GM15510 (cell line): ENCODE results near the gene CACNA2D3.

Source experiments
- POLR2A ChIP-seq: IDR thresholded peaks from 3 replicates; pipeline ENCODE4 v1.6.1; 2011; ENCODE audit warnings: borderline replicate concordance; ENCODE audit not compliant: insufficient read length; ENCODE audit errors: extremely low read depth

CACNA2D3 gene

GRCh38 chr3:54427941-54428871 is 305.9 kb downstream of the CACNA2D3 start:
- no peak for TF ChIP-seq POLR2A

GRCh38 chr3:54432975-54433374 is 310.6 kb downstream of the CACNA2D3 start:
- TF ChIP-seq POLR2A: no peak

GRCh38 chr3:54433846-54434245 is 311.5 kb downstream of the CACNA2D3 start:
- no peak for TF ChIP-seq POLR2A

- no peak for TF ChIP-seq POLR2A
Observed at GRCh38 chr3:54434756-54435155, 312.4 kb downstream of the CACNA2D3 start.

GRCh38 chr3:54437271-54437670 is 314.9 kb downstream of the CACNA2D3 start:
- no peak for TF ChIP-seq POLR2A

GRCh38 chr3:54443561-54444161 is 321.3 kb downstream of the CACNA2D3 start:
- no peak for TF ChIP-seq POLR2A

GRCh38 chr3:54445630-54446029 is 323.3 kb downstream of the CACNA2D3 start:
- no peak for TF ChIP-seq POLR2A

- TF ChIP-seq POLR2A: no peak
Observed at GRCh38 chr3:54447427-54447826, 325.1 kb downstream of the CACNA2D3 start.

- TF ChIP-seq POLR2A: no peak
Observed at GRCh38 chr3:54454806-54455205, 332.5 kb downstream of the CACNA2D3 start.

GRCh38 chr3:54458357-54458756 is 336.0 kb downstream of the CACNA2D3 start:
- no peak for TF ChIP-seq POLR2A

GRCh38 chr3:54476891-54477290 is 354.5 kb downstream of the CACNA2D3 start:
- no peak for TF ChIP-seq POLR2A

GRCh38 chr3:54481606-54482365 is 359.4 kb downstream of the CACNA2D3 start:
- no peak for TF ChIP-seq POLR2A

GRCh38 chr3:54484334-54484733 is 362.0 kb downstream of the CACNA2D3 start:
- no peak for TF ChIP-seq POLR2A

- TF ChIP-seq POLR2A: no peak
Observed at GRCh38 chr3:54486317-54486716, 364.0 kb downstream of the CACNA2D3 start.

GRCh38 chr3:54488297-54488696 is 365.9 kb downstream of the CACNA2D3 start:
- TF ChIP-seq POLR2A: no peak

- no peak for TF ChIP-seq POLR2A
Observed at GRCh38 chr3:54494209-54494608, 371.9 kb downstream of the CACNA2D3 start.

- no peak for TF ChIP-seq POLR2A
Observed at GRCh38 chr3:54506603-54507002, 384.3 kb downstream of the CACNA2D3 start.
